ENCODE data around the gene PSMC3.

Gene PSMC3

GRCh38 chr11:47374720-47375019, 51.6 kb downstream of the PSMC3 start:
- Histone ChIP-seq H3K4me1 (ENCODE audit: control insufficient read depth, insufficient read depth, low read length) (no peaks in the 10 kb centered on the region), H3K4me3 (ENCODE audit: low read length in 2 of 2) (no peak overlapping the region), H3K27ac (ENCODE audit: low read length) (no peak overlapping the region), H3K27me3 (ENCODE audit: control insufficient read depth in 1 of 2, insufficient read depth in 2 of 2, low read length in 2 of 2) (no peaks in the 10 kb centered on the region), H3K9ac (ENCODE audit: low read length in 2 of 2) (no peak overlapping the region), H3K36me3 (ENCODE audit: control insufficient read depth in 2 of 2, insufficient read depth in 2 of 2, low read length in 2 of 2) (no peaks in the 10 kb centered on the region), H3K9me3 (ENCODE audit: control insufficient read depth in 2 of 2, low read length in 2 of 2) (no peaks in the 10 kb centered on the region)

- Histone ChIP-seq H3K36me3 (ENCODE audit: control insufficient read depth in 2 of 2, insufficient read depth in 2 of 2, low read length in 2 of 2) (no peaks in the 10 kb centered on the region), H3K27me3 (ENCODE audit: control insufficient read depth in 1 of 2, insufficient read depth in 2 of 2, low read length in 2 of 2) (no peaks in the 10 kb centered on the region), H3K9me3 (ENCODE audit: control insufficient read depth in 2 of 2, low read length in 2 of 2) (no peaks in the 10 kb centered on the region), H3K9ac (ENCODE audit: low read length in 2 of 2) (peak overlapping the region in 1 of 2 donors; percentile 55), H3K4me3 (ENCODE audit: low read length in 2 of 2) (no peak overlapping the region), H3K4me1 (ENCODE audit: control insufficient read depth, insufficient read depth, low read length) (no peaks in the 10 kb centered on the region), H3K27ac (ENCODE audit: low read length) (no peak overlapping the region)
These were observed 52.1 kb downstream of the PSMC3 start for GRCh38 chr11:47373876-47374719.

GRCh38 chr11:47372422-47372821, 53.8 kb downstream of the PSMC3 start:
- Histone ChIP-seq H3K9ac (ENCODE audit: low read length in 2 of 2) (no peak overlapping the region), H3K27me3 (ENCODE audit: control insufficient read depth in 1 of 2, insufficient read depth in 2 of 2, low read length in 2 of 2) (no peaks in the 10 kb centered on the region), H3K4me3 (ENCODE audit: low read length in 2 of 2) (no peak overlapping the region), H3K27ac (ENCODE audit: low read length) (no peak overlapping the region), H3K36me3 (ENCODE audit: control insufficient read depth in 2 of 2, insufficient read depth in 2 of 2, low read length in 2 of 2) (no peaks in the 10 kb centered on the region), H3K9me3 (ENCODE audit: control insufficient read depth in 2 of 2, low read length in 2 of 2) (no peaks in the 10 kb centered on the region), H3K4me1 (ENCODE audit: control insufficient read depth, insufficient read depth, low read length) (no peaks in the 10 kb centered on the region)

- Histone ChIP-seq H3K4me1 (ENCODE audit: control insufficient read depth, insufficient read depth, low read length) (no peaks in the 10 kb centered on the region), H3K9me3 (ENCODE audit: control insufficient read depth in 2 of 2, low read length in 2 of 2) (no peaks in the 10 kb centered on the region), H3K27me3 (ENCODE audit: control insufficient read depth in 1 of 2, insufficient read depth in 2 of 2, low read length in 2 of 2) (no peaks in the 10 kb centered on the region), H3K4me3 (ENCODE audit: low read length in 2 of 2) (no peak overlapping the region), H3K9ac (ENCODE audit: low read length in 2 of 2) (no peak overlapping the region), H3K36me3 (ENCODE audit: control insufficient read depth in 2 of 2, insufficient read depth in 2 of 2, low read length in 2 of 2) (no peaks in the 10 kb centered on the region), H3K27ac (ENCODE audit: low read length) (no peak overlapping the region)
These were observed 56.6 kb downstream of the PSMC3 start for GRCh38 chr11:47369676-47370075.
